GM12878 (cell line): ENCODE results near the gene MTCH2. TPM values are rescaled to one million over a fixed set of nuclear protein-coding genes. Genes with fewer than 3 reads are reported as not detected.

Source experiments
- ATAC-seq: fragments of 200-7000 bp; cut with Tn5 transposase; 3 replicates; pipeline ENCODE4 v1.9.1; 2020; ENCODE audit warnings: mild to moderate bottlenecking, moderate library complexity
- BruUV-seq: library from RNA; stranded (reverse); fragments of 400-500 nt; replicated peaks from 2 replicates; lab custom pipeline; 2021; lab: Mats Ljungman, UMichigan
- CTCF ChIA-PET: fragments of 300-600 bp; sonication (Branson Sonifier 250); formaldehyde crosslinking; extraction: SDS; loops from one replicate; lab custom pipeline; 2021; ENCODE audit warnings: inconsistent platforms; lab: Yijun Ruan, JAX
- POLR2A ChIA-PET: fragments of 350-600 bp; formaldehyde crosslinking; extraction: SDS; loops from one replicate; lab custom pipeline; 2021; ENCODE audit warnings: inconsistent platforms; lab: Charles Lee
- RAD21 ChIA-PET: fragments of 300-600 bp; sonication (Branson Sonifier 250); formaldehyde crosslinking; loops from one replicate; lab custom pipeline; 2023; ENCODE audit warnings: antibody characterized with exemption; ENCODE audit not compliant: unreplicated experiment; lab: Charles Lee
- SMC1A ChIA-PET: fragments of 300-600 bp; sonication (Branson Sonifier 250); formaldehyde crosslinking; loops from one replicate; lab custom pipeline; 2023; ENCODE audit not compliant: unreplicated experiment, uncharacterized antibody; lab: Charles Lee
- DNase-seq: peaks from one replicate; pipeline ENCODE4 v3.0.0-alpha.2; 2011; ENCODE audit warnings: low read depth, low spot score
- FAIRE-seq: peaks from 3 replicates; lab custom pipeline; 2011; peaks lifted over from hg19 to GRCh38; lab: Jason Lieb, UNC
- H2AFZ ChIP-seq: 2 replicates; pipeline ENCODE4 v1.6.0; 2011; ENCODE audit warnings: low read depth, low read length, control low read depth; ENCODE audit not compliant: control insufficient read depth
- H3K27ac ChIP-seq: 2 replicates; pipeline ENCODE4 v1.5.1; 2011; ENCODE audit warnings: control low read depth; ENCODE audit not compliant: control insufficient read depth, insufficient read depth
- H3K27me3 ChIP-seq, 2 experiments: replicated peaks in 1 of 2; 2 replicates each; pipeline versions ENCODE4 v1.6.0 to v1.6.1; 2011; ENCODE audit warnings: low read length in 1 of 2; ENCODE audit not compliant: control insufficient read depth in 2 of 2, insufficient read depth in 2 of 2
- H3K36me3 ChIP-seq, 2 experiments: 2 replicates each; pipeline ENCODE4 v1.5.1; 2011; ENCODE audit warnings: low read length in 1 of 2; ENCODE audit not compliant: control insufficient read depth in 2 of 2, insufficient read depth in 2 of 2
- H3K4me1 ChIP-seq: 2 replicates; pipeline ENCODE4 v1.6.1; 2011; ENCODE audit warnings: mild to moderate bottlenecking, low read length, moderate library complexity, mixed read lengths; ENCODE audit not compliant: control insufficient read depth, insufficient read depth
- H3K4me2 ChIP-seq: 2 replicates; pipeline ENCODE4 v1.6.0; 2011; ENCODE audit warnings: control low read depth; ENCODE audit not compliant: control insufficient read depth, insufficient read depth
- H3K4me3 ChIP-seq: fragments of 200-600 bp; sonication (generic); 2 replicates; pipeline ENCODE4 v1.5.1; 2016
- H3K79me2 ChIP-seq: 2 replicates; pipeline ENCODE4 v1.6.0; 2011; ENCODE audit warnings: low read length; ENCODE audit not compliant: control insufficient read depth, insufficient read depth
- H3K9ac ChIP-seq: 2 replicates; pipeline ENCODE4 v1.8.0; 2011; ENCODE audit warnings: low read length, control low read depth, mixed read lengths; ENCODE audit not compliant: control insufficient read depth, insufficient read depth
- H3K9me3 ChIP-seq: replicated peaks from 3 replicates; pipeline ENCODE4 v1.5.1; 2011; ENCODE audit warnings: mild to moderate bottlenecking, low read length; ENCODE audit not compliant: control insufficient read depth, insufficient read depth
- H4K20me1 ChIP-seq: 2 replicates; pipeline ENCODE4 v1.6.0; 2011; ENCODE audit not compliant: control insufficient read depth, insufficient read depth
- ASH2L ChIP-seq: fragments of 300-600, 200-600 bp; sonication (generic); IDR thresholded peaks from 2 replicates; pipeline ENCODE4 v1.6.1; 2017; ENCODE audit warnings: low read depth, mild to moderate bottlenecking, borderline replicate concordance
- EP300 ChIP-seq, 2 experiments: fragments of 150-350 bp in 1 of 2; IDR thresholded peaks; 2 replicates each; pipeline ENCODE4 v1.6.1; 2011 to 2012; ENCODE audit warnings: low read depth in 2 of 2, low read length in 2 of 2, borderline replicate concordance in 1 of 2, improper control_type of control experiment in 1 of 2, inconsistent platforms in 1 of 2; ENCODE audit not compliant: control insufficient read depth in 1 of 2
- FOXK2 ChIP-seq: fragments of 450-650 bp; IDR thresholded peaks from 2 replicates; pipeline ENCODE4 v1.6.1; 2017; ENCODE audit warnings: mild to moderate bottlenecking, moderate library complexity
- IKZF2 ChIP-seq, 2 experiments: fragments of 450-650 bp; IDR thresholded peaks; 2 replicates each; pipeline ENCODE4 v1.6.1; 2017; ENCODE audit warnings: mild to moderate bottlenecking in 2 of 2, moderate library complexity in 2 of 2
- IRF4 ChIP-seq: IDR thresholded peaks from 2 replicates; pipeline ENCODE4 v1.6.1; 2011; ENCODE audit warnings: low read depth, low read length
- KDM1A ChIP-seq: fragments of 200-600 bp; sonication (generic); IDR thresholded peaks from 2 replicates; pipeline ENCODE4 v1.6.1; 2016; ENCODE audit warnings: borderline replicate concordance
- PAX5 ChIP-seq: IDR thresholded peaks from 2 replicates; pipeline ENCODE4 v1.6.1; 2011; ENCODE audit warnings: low read depth, low read length, borderline replicate concordance
- POLR2AphosphoS5 ChIP-seq: IDR thresholded peaks from 2 replicates; pipeline ENCODE4 v1.6.1; 2011; ENCODE audit warnings: mild to moderate bottlenecking, low read length, inconsistent platforms
- SREBF1 ChIP-seq: IDR thresholded peaks from 2 replicates; pipeline ENCODE4 v1.6.1; 2012; ENCODE audit warnings: mild to moderate bottlenecking, low read length
- ZBED1 ChIP-seq: IDR thresholded peaks from 2 replicates; pipeline ENCODE4 v1.6.1; 2016; ENCODE audit warnings: borderline replicate concordance
- ZSCAN29 ChIP-seq: fragments of 450-650 bp; IDR thresholded peaks from 2 replicates; pipeline ENCODE4 v1.6.1; 2017; ENCODE audit warnings: mild to moderate bottlenecking, moderate library complexity
- WGBS: methylation state at CpG from one replicate; pipeline ENCODE4 v1.1.6; 2016; ENCODE audit warnings: low lambda C conversion rate; ENCODE audit not compliant: insufficient replicate concordance, insufficient coverage; ENCODE audit errors: missing lambda C conversion rate; 5-methylcytosine and 5-hydroxymethylcytosine counted together
- in situ Hi-C: fragments of 300-500 bp; cut with MboI; formaldehyde crosslinking; loops from 9 replicates; pipeline ENCODE4 v1.14.3; 2018; ENCODE audit warnings: mixed read lengths
- intact Hi-C: fragments of 100-400 bp; cut with micrococcal nuclease; formaldehyde crosslinking; loops from one replicate; pipeline ENCODE4 v1.14.2; 2022; ENCODE audit not compliant: unreplicated experiment
- polyA plus RNA-seq, 11 experiments: library from polyadenylated mRNA; depleted of rRNA in 4 of 11; unstranded in 6 of 11; stranded (reverse) in 5 of 11; fragments of >200 nt; fragmentation: Nextera tagmentation in 4 of 11; fragmentation: Illumina TruSeq in 1 of 11; extraction: Ambion mirVana in 4 of 11; extraction: Trizol in 1 of 11; gene quantifications; 1 replicate in 1 of 11; 2 replicates in 10 of 11; pipeline versions ENCODE4 v1.2.1 to v1.2.3, GENCODE V29; 2011 to 2016; ENCODE audit warnings: inconsistent platforms in 2 of 11, missing spikeins in 2 of 11, low read depth in 1 of 11
- total RNA-seq, 4 experiments: library from RNA; depleted of rRNA in 3 of 4; stranded (reverse); fragments of >200 nt in 3 of 4; fragmentation: Illumina TruSeq in 1 of 4; extraction: Trizol in 1 of 4; gene quantifications; 2 replicates each; pipeline versions ENCODE4 v1.2.1 to v1.2.3, GENCODE V29; 2013 to 2021
- TF ChIP-seq, protein P1 (sequence below): fragments of 450-650 bp; IDR thresholded peaks from 2 replicates; pipeline ENCODE4 v1.6.1; 2017; ENCODE audit warnings: antibody characterized with exemption, mild to moderate bottlenecking, moderate library complexity
- TF ChIP-seq, protein P2 (sequence below), 3 experiments: IDR thresholded peaks in 2 of 3; conservative IDR thresholded peaks in 1 of 3; 2 replicates each; pipeline ENCODE4 v1.5.1; 2011; ENCODE audit warnings: low read depth in 3 of 3, low read length in 3 of 3, mild to moderate bottlenecking in 3 of 3, control low read depth in 2 of 3, moderate library complexity in 2 of 3, inconsistent platforms in 1 of 3, mixed read lengths in 1 of 3; ENCODE audit not compliant: control insufficient read depth in 2 of 3, insufficient read depth in 1 of 3; ENCODE audit errors: extremely low read depth in 1 of 3
- TF ChIP-seq, protein P3 (sequence below): IDR thresholded peaks from 2 replicates; pipeline ENCODE4 v1.6.1; 2011; ENCODE audit warnings: borderline replicate concordance, low read depth, mild to moderate bottlenecking, moderate library complexity, low read length; ENCODE audit not compliant: insufficient read depth, poor library complexity, severe bottlenecking
- TF ChIP-seq, protein P4 (sequence below): IDR thresholded peaks from 2 replicates; pipeline ENCODE4 v1.6.1; 2012; ENCODE audit warnings: low read depth, low read length, improper control_type of control experiment

Gene MTCH2
- total and polyA plus RNA-seq, 10 of the 15 experiments (the other 5 are each of a cell fraction or from before 2014, with no cell fraction given): 72.4 to 341 (median 144) TPM

DNA sequence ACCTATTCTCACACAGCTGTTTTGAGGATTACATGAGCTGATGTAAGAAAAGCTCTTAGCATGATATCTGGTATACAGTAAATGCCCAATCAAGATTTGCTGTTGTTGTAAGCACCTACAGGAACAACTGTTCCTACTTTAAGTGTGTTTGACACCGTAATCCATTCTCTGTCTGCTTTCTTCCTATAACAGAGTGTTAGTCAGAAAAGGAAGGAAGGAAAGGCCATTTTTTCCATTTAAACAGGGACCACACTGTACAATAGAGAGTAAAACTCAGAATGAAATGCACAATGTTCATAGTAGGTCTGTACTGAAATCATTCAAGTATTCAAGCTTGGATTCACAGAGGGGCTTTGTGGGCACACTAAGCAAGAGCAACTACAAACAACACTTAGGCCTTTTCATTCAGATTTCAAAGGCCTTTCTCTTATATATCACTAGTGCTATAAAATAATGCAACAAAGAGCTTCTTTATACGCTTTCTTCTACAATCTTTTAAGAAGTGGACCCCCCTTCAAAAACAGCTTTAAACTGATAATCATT, 21.5 kb downstream of the MTCH2 start:
- Histone ChIP-seq H3K4me1 (peaks cover 12% of the 10 kb centered on the region; the same call in 1 of the 2 replicates), H3K36me3 (peaks cover 3 to 31% of the 10 kb centered on the region in 2 experiments), H3K79me2 (no peaks in the 10 kb centered on the region), H2AFZ (no peak overlapping the region), H4K20me1 (no peaks in the 10 kb centered on the region), H3K27ac (no peak overlapping the region), H3K9ac (no peak overlapping the region), H3K4me2 (no peak overlapping the region), H3K9me3 (no peaks in the 10 kb centered on the region), H3K4me3 (no peak overlapping the region)
- DNase-seq (no peak), FAIRE-seq (no peak)
- in situ Hi-C loops (no loop called here), intact Hi-C loops (no loop called here)
- POLR2A ChIA-PET: interaction anchor here (0.5 kb wide), 1 partner anchor 42 kb away, joined by 3 read pairs; no protein-coding TSS in a partner anchor
- RAD21 ChIA-PET: no interaction called here
- SMC1A ChIA-PET: interaction anchor here (0.7 kb wide), 1 partner anchor 8 kb away, joined by 3 read pairs; no protein-coding TSS in a partner anchor
- BruUV-seq: no TSS peak
- TF ChIP-seq, protein P1, sequence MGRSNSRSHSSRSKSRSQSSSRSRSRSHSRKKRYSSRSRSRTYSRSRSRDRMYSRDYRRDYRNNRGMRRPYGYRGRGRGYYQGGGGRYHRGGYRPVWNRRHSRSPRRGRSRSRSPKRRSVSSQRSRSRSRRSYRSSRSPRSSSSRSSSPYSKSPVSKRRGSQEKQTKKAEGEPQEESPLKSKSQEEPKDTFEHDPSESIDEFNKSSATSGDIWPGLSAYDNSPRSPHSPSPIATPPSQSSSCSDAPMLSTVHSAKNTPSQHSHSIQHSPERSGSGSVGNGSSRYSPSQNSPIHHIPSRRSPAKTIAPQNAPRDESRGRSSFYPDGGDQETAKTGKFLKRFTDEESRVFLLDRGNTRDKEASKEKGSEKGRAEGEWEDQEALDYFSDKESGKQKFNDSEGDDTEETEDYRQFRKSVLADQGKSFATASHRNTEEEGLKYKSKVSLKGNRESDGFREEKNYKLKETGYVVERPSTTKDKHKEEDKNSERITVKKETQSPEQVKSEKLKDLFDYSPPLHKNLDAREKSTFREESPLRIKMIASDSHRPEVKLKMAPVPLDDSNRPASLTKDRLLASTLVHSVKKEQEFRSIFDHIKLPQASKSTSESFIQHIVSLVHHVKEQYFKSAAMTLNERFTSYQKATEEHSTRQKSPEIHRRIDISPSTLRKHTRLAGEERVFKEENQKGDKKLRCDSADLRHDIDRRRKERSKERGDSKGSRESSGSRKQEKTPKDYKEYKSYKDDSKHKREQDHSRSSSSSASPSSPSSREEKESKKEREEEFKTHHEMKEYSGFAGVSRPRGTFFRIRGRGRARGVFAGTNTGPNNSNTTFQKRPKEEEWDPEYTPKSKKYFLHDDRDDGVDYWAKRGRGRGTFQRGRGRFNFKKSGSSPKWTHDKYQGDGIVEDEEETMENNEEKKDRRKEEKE: no peak
- TF ChIP-seq ZBED1 (no peak), IRF4 (no peak), KDM1A (no peak), IKZF2 (IDR thresholded peaks at IDR 0.05) (no peak), FOXK2 (no peak), ASH2L (no peak), SREBF1 (no peak), ZSCAN29 (no peak), PAX5 (no peak), EP300 (IDR thresholded peaks at IDR 0.05; ENCODE audit: borderline replicate concordance in 1 of 2, control insufficient read depth in 1 of 2, low read depth in 2 of 2, low read length in 2 of 2) (no peak), POLR2AphosphoS5 (no peak)
- TF ChIP-seq, protein P2, sequence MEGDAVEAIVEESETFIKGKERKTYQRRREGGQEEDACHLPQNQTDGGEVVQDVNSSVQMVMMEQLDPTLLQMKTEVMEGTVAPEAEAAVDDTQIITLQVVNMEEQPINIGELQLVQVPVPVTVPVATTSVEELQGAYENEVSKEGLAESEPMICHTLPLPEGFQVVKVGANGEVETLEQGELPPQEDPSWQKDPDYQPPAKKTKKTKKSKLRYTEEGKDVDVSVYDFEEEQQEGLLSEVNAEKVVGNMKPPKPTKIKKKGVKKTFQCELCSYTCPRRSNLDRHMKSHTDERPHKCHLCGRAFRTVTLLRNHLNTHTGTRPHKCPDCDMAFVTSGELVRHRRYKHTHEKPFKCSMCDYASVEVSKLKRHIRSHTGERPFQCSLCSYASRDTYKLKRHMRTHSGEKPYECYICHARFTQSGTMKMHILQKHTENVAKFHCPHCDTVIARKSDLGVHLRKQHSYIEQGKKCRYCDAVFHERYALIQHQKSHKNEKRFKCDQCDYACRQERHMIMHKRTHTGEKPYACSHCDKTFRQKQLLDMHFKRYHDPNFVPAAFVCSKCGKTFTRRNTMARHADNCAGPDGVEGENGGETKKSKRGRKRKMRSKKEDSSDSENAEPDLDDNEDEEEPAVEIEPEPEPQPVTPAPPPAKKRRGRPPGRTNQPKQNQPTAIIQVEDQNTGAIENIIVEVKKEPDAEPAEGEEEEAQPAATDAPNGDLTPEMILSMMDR (IDR thresholded peaks at IDR 0.05 in 2 of 3, conservative IDR thresholded peaks at IDR 0.05 in 1 of 3; ENCODE audit: control insufficient read depth in 2 of 3, extremely low read depth in 1 of 3, insufficient read depth in 1 of 3, low read depth in 3 of 3, low read length in 3 of 3): no peak
- TF ChIP-seq, protein P3, sequence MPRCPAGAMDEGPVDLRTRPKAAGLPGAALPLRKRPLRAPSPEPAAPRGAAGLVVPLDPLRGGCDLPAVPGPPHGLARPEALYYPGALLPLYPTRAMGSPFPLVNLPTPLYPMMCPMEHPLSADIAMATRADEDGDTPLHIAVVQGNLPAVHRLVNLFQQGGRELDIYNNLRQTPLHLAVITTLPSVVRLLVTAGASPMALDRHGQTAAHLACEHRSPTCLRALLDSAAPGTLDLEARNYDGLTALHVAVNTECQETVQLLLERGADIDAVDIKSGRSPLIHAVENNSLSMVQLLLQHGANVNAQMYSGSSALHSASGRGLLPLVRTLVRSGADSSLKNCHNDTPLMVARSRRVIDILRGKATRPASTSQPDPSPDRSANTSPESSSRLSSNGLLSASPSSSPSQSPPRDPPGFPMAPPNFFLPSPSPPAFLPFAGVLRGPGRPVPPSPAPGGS: no peak
- TF ChIP-seq, protein P4, sequence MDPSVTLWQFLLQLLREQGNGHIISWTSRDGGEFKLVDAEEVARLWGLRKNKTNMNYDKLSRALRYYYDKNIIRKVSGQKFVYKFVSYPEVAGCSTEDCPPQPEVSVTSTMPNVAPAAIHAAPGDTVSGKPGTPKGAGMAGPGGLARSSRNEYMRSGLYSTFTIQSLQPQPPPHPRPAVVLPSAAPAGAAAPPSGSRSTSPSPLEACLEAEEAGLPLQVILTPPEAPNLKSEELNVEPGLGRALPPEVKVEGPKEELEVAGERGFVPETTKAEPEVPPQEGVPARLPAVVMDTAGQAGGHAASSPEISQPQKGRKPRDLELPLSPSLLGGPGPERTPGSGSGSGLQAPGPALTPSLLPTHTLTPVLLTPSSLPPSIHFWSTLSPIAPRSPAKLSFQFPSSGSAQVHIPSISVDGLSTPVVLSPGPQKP: no peak
- TF ChIP-seq, all 136 proteins: peak for 0
- no peak for ATAC-seq
- 97% methylated on average over 2 of the region's 2 CpGs for WGBS
- H3K27me3 ChIP-seq: no peaks in the 10 kb centered on the region
- CTCF ChIA-PET: interaction anchor here (1.2 kb wide), 1 partner anchor 40 kb away, joined by 3 read pairs; no protein-coding TSS in a partner anchor
